ENCODE data around the gene AOC1.

The AOC1 gene

DNA sequence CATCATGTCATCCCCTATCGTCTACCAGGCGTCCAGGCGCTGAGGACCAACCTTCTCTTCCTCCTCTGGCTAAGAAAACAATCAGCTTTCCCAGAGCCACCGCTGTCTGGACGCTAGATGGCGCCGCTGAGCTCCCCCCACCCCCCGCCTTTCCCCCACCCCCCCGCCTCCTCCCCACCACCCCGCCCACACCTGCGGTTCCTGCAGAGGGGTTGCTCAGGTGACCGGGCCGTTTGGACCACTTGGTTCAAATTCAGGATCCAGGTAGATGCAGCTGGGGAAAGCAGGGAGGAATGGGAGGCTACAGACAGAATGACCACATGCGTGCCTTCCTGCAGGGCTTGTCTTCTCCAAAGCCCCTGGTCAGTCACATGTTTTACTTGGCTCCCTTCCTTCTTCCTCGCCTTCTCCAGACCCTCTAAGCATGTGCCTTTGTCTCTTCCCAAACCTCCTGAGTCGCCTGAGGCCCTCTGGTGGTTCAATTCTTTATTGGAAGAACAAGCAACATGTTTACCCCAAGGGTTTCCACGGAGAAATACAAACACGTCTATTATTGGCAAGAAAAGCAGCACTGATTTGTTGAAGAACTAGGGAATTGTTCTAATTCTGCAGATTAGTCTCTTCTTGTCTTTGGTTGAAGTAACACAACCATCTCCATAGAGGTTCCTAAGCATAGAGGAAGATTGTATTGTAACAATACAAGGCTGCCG lies 24.7 kb downstream of the AOC1 start:
- TF ChIP-seq CTCF (conservative IDR thresholded peaks at IDR 0.05; ENCODE audit: low read length) (peak; percentile 70), EZH2phosphoT487 (IDR thresholded peaks at IDR 0.05; ENCODE audit: borderline replicate concordance) (no peak)
- H3K9ac ChIP-seq (ENCODE audit: low read depth, low read length, poor library complexity, severe bottlenecking): no peak overlapping the region
- H3K79me2 ChIP-seq (ENCODE audit: insufficient read depth, low read length): no peaks in the 10 kb centered on the region
- no peaks in the 10 kb centered on the region for H3K9me2 ChIP-seq (replicated peaks; ENCODE audit: low read depth, low read length)
- no peaks in the 10 kb centered on the region for H3F3A ChIP-seq (ENCODE audit: low read depth)
- no peaks in the 10 kb centered on the region for H3K36me3 ChIP-seq (ENCODE audit: insufficient read depth, low read length)
- H4K20me1 ChIP-seq (ENCODE audit: insufficient read depth, low read length, poor library complexity, severe bottlenecking): no peaks in the 10 kb centered on the region
- peaks cover 9% of the 10 kb centered on the region for H3K27me3 ChIP-seq (ENCODE audit: insufficient read depth, low read length, poor library complexity, severe bottlenecking)
- peaks cover 2% of the 10 kb centered on the region for H3K4me1 ChIP-seq (ENCODE audit: insufficient read depth, low read length, poor library complexity, severe bottlenecking)
- H3K4me2 ChIP-seq (ENCODE audit: low read depth, low read length, poor library complexity, severe bottlenecking): peak overlapping the region; percentile 29
- no peaks in the 10 kb centered on the region for H3K9me3 ChIP-seq (ENCODE audit: insufficient read depth, low read depth, low read length)
- peak overlapping the region; percentile 43 for H3K4me3 ChIP-seq (ENCODE audit: low read length, poor library complexity, severe bottlenecking)
- peak overlapping the region; percentile 79 for H2AFZ ChIP-seq (ENCODE audit: low read length)

DNA sequence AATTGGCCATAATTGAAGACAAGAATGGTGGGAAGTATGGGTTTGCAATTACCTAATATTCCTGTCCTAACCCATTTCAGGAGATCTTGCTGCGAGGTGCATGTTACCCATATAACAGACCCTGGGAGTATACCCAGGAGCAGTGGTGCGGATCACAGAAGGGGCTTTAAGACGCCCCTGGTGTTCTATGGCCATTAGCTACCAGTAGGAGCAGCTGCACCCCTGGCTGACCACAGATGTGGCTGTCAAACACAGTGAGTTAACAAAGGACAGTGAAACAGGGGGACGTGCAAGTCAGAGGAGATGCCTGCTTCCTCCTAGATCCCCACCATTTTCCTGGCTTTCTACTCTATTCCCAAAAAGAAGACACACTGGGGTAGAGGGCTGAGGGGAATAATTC lies 25.2 kb downstream of the AOC1 start:
- Histone ChIP-seq H2AFZ (ENCODE audit: low read length) (no peak overlapping the region), H3K9ac (ENCODE audit: low read depth, low read length, poor library complexity, severe bottlenecking) (no peak overlapping the region), H3K27me3 (ENCODE audit: insufficient read depth, low read length, poor library complexity, severe bottlenecking) (peaks cover 9% of the 10 kb centered on the region), H4K20me1 (ENCODE audit: insufficient read depth, low read length, poor library complexity, severe bottlenecking) (no peaks in the 10 kb centered on the region), H3K4me3 (ENCODE audit: low read length, poor library complexity, severe bottlenecking) (no peak overlapping the region), H3K79me2 (ENCODE audit: insufficient read depth, low read length) (no peaks in the 10 kb centered on the region), H3F3A (ENCODE audit: low read depth) (no peaks in the 10 kb centered on the region), H3K4me1 (ENCODE audit: insufficient read depth, low read length, poor library complexity, severe bottlenecking) (peaks cover 2% of the 10 kb centered on the region), H3K9me3 (ENCODE audit: insufficient read depth, low read depth, low read length) (0 out of 2 replicates have a peak, but pooled peaks cover 3% of the 10 kb centered on the region), H3K9me2 (replicated peaks; ENCODE audit: low read depth, low read length) (no peaks in the 10 kb centered on the region), H3K4me2 (ENCODE audit: low read depth, low read length, poor library complexity, severe bottlenecking) (no peak overlapping the region), H3K36me3 (ENCODE audit: insufficient read depth, low read length) (no peaks in the 10 kb centered on the region)
- no peak for TF ChIP-seq CTCF (conservative IDR thresholded peaks at IDR 0.05; ENCODE audit: low read length)
- no peak for TF ChIP-seq EZH2phosphoT487 (IDR thresholded peaks at IDR 0.05; ENCODE audit: borderline replicate concordance)

DNA sequence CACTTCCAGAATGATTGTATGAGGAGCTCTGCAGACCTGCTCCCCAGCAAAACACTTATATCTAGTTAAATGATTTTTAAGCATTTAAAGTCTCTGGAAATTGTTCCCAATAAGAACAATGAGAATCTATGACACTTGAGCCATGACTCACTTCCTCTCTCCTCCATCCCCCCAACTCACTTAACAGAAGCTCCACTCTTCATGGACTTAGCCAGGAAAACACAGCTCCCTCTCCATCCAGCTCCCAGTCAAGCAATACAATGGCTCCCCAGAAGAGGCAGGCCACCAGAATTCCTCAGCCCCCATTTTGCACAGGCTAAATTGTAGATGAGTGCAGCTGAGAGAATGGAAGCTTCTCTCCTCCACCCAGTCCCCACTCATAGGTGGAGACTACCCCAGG lies 27.0 kb downstream of the AOC1 start:
- H3K27me3 ChIP-seq (ENCODE audit: insufficient read depth, low read length, poor library complexity, severe bottlenecking): peaks cover 9% of the 10 kb centered on the region
- H3K79me2 ChIP-seq (ENCODE audit: insufficient read depth, low read length): no peaks in the 10 kb centered on the region
- no peak overlapping the region for H2AFZ ChIP-seq (ENCODE audit: low read length)
- H3K4me3 ChIP-seq (ENCODE audit: low read length, poor library complexity, severe bottlenecking): no peak overlapping the region
- no peaks in the 10 kb centered on the region for H3K9me2 ChIP-seq (replicated peaks; ENCODE audit: low read depth, low read length)
- H3K9me3 ChIP-seq (ENCODE audit: insufficient read depth, low read depth, low read length): 0 out of 2 replicates have a peak, but pooled peaks cover 3% of the 10 kb centered on the region
- TF ChIP-seq EZH2phosphoT487 (IDR thresholded peaks at IDR 0.05; ENCODE audit: borderline replicate concordance): no peak
- TF ChIP-seq CTCF (conservative IDR thresholded peaks at IDR 0.05; ENCODE audit: low read length): no peak
- peaks cover 2% of the 10 kb centered on the region for H3K4me1 ChIP-seq (ENCODE audit: insufficient read depth, low read length, poor library complexity, severe bottlenecking)
- no peaks in the 10 kb centered on the region for H3K36me3 ChIP-seq (ENCODE audit: insufficient read depth, low read length)
- no peak overlapping the region for H3K4me2 ChIP-seq (ENCODE audit: low read depth, low read length, poor library complexity, severe bottlenecking)
- no peak overlapping the region for H3K9ac ChIP-seq (ENCODE audit: low read depth, low read length, poor library complexity, severe bottlenecking)
- H3F3A ChIP-seq (ENCODE audit: low read depth): no peaks in the 10 kb centered on the region
- no peaks in the 10 kb centered on the region for H4K20me1 ChIP-seq (ENCODE audit: insufficient read depth, low read length, poor library complexity, severe bottlenecking)
